Mesendoderm (in vitro differentiated cells): ENCODE measurements around the gene BIN1.

Experiments used
- DNase-seq: peaks from one replicate; pipeline ENCODE4 v3.0.0; 2013
- H2AK5ac ChIP-seq: 2 replicates; pipeline ENCODE4 v1.6.1; 2013; ENCODE audit warnings: low read length, inconsistent platforms
- H2BK120ac ChIP-seq: 2 replicates; pipeline ENCODE4 v1.6.1; 2013; ENCODE audit warnings: low read depth, mild to moderate bottlenecking, low read length, moderate library complexity, mixed read lengths
- H2BK15ac ChIP-seq: replicated peaks from 2 replicates; pipeline ENCODE4 v1.6.1; 2013; ENCODE audit warnings: low read depth, mild to moderate bottlenecking, moderate library complexity
- H2BK5ac ChIP-seq: 2 replicates; pipeline ENCODE4 v1.6.1; 2013; ENCODE audit warnings: low read length, inconsistent platforms
- H3K18ac ChIP-seq: 2 replicates; pipeline ENCODE4 v1.6.1; 2013; ENCODE audit warnings: mild to moderate bottlenecking, low read length, mixed read lengths
- H3K23ac ChIP-seq: one replicate; pipeline ENCODE4 v1.6.1; 2013; ENCODE audit warnings: low read length
- H3K27ac ChIP-seq: 2 replicates; pipeline ENCODE4 v1.5.1; 2013; ENCODE audit warnings: low read depth, mild to moderate bottlenecking, inconsistent platforms, low read length, moderate library complexity
- H3K27me3 ChIP-seq: 2 replicates; pipeline ENCODE4 v1.6.1; 2013; ENCODE audit warnings: low read length, control low read depth, mild to moderate bottlenecking, inconsistent platforms; ENCODE audit not compliant: insufficient read depth, poor library complexity
- H3K36me3 ChIP-seq: 2 replicates; pipeline ENCODE4 v1.6.1; 2013; ENCODE audit warnings: low read length, inconsistent platforms; ENCODE audit not compliant: control insufficient read depth, insufficient read depth
- H3K4ac ChIP-seq: one replicate; pipeline ENCODE4 v1.6.1; 2013; ENCODE audit warnings: low read depth, mild to moderate bottlenecking, low read length, moderate library complexity
- H3K4me1 ChIP-seq: 2 replicates; pipeline ENCODE4 v1.6.1; 2013; ENCODE audit warnings: low read depth, low read length, inconsistent platforms; ENCODE audit not compliant: control insufficient read depth
- H3K4me2 ChIP-seq: 2 replicates; pipeline ENCODE4 v1.6.1; 2013; ENCODE audit warnings: low read length
- H3K4me3 ChIP-seq: 2 replicates; pipeline ENCODE4 v1.5.1; 2013; ENCODE audit warnings: mild to moderate bottlenecking, low read length
- H3K56ac ChIP-seq: one replicate; pipeline ENCODE4 v1.6.1; 2013; ENCODE audit warnings: low read length
- H3K79me1 ChIP-seq: 2 replicates; pipeline ENCODE4 v1.6.1; 2013; ENCODE audit warnings: low read length, inconsistent platforms
- H3K79me2 ChIP-seq: 2 replicates; pipeline ENCODE4 v1.6.1; 2013; ENCODE audit warnings: mild to moderate bottlenecking, low read length; ENCODE audit not compliant: control insufficient read depth, insufficient read depth
- H3K9ac ChIP-seq: 2 replicates; pipeline ENCODE4 v1.6.1; 2013; ENCODE audit warnings: low read length, inconsistent platforms
- H4K5ac ChIP-seq: one replicate; pipeline ENCODE4 v1.6.1; 2013; ENCODE audit warnings: low read length
- H4K8ac ChIP-seq: one replicate; pipeline ENCODE4 v1.6.1; 2013; ENCODE audit warnings: low read depth, mild to moderate bottlenecking, control low read depth, low read length, moderate library complexity
- WGBS: extraction: QIAGEN DNeasy Blood & Tissue Kit; methylation state at CpG from one replicate; pipeline ENCODE4 v1.1.7; 2013; ENCODE audit warnings: low lambda C conversion rate, missing lambda C conversion rate; ENCODE audit not compliant: insufficient coverage; ENCODE audit errors: extremely low coverage; 5-methylcytosine and 5-hydroxymethylcytosine counted together

BIN1 gene

DNA sequence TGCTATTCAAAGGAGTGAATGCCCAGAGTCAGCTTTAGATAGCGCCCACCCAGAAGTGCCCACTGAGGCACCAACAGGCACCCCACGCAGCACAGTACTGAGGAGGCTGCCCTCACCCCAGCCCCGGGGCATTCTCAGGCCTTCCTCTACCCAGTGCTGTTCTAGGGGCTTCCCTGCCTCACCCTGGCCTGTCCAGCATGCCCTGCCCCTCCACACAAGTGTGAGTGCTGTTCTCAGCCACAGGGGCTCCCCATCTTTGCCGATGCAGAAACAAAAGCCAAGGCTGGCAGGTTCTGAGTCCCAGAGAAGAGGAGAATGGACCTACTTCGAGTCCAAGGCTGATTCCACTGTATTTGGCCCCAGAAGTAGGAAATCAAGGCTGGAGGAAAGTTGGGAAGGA, 15.8 kb downstream of the BIN1 start:
- no peak overlapping the region for H2BK15ac ChIP-seq
- no peak overlapping the region for H3K4me3 ChIP-seq
- H3K4me2 ChIP-seq, result no peak overlapping the region
- no peak overlapping the region for H4K8ac ChIP-seq
- WGBS, result no CpG with 5 or more reads among the region's 5 CpGs
- no peak overlapping the region for H3K56ac ChIP-seq
- H3K9ac ChIP-seq, result no peak overlapping the region
- no peak overlapping the region for H4K5ac ChIP-seq
- H2BK120ac ChIP-seq, result no peak overlapping the region
- H2AK5ac ChIP-seq, result no peak overlapping the region
- H3K36me3 ChIP-seq, result no peaks in the 10 kb centered on the region
- H3K27me3 ChIP-seq, result no peaks in the 10 kb centered on the region
- no peak overlapping the region for H3K27ac ChIP-seq
- H2BK5ac ChIP-seq, result no peak overlapping the region
- no peak overlapping the region for H3K23ac ChIP-seq
- H3K4me1 ChIP-seq, result peaks cover 3% of the 10 kb centered on the region
- H3K79me2 ChIP-seq, result no peaks in the 10 kb centered on the region
- no peak for DNase-seq
- H3K4ac ChIP-seq, result no peak overlapping the region
- no peak overlapping the region for H3K18ac ChIP-seq
- peaks cover 1% of the 10 kb centered on the region for H3K79me1 ChIP-seq

DNA sequence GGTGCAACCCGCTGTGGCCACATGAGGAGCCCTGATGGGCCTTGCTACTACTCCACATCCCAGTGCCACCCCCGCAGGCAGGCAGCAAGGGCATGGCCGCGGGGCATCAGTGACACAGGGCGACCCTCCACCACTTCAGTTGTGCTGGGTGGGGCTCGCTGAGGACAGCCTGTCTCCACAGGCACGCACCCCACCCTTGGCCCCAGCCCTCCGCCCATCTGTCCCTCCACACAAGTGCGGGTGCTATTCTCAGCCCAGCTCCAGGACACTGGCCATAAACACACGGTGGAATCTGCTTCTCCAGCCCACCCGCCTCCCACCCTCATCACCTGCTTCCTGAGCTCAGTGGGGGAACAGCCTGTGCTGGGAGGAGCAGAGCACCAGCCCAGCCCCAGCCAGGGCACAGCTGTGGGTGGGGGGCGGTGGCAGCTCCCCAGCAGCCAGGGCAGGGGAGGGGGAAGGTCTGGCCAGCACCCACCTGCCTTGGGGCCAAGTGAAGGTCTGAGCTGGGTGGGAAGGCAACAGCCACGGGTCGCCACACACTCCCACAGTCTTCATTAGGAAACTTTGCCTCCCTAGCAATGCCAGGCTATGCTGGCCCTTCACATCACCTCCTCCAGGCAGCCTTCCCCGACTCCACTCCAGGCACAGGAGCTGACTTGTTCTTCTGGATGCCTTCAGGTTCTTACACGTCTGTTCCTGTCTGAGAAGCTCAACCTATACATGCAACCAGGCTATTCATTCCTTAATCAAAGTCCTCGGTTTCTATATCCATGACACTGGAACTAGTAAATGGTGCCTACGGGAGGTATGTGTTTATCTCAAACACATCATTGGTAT, 16.5 kb downstream of the BIN1 start:
- Histone ChIP-seq H2AK5ac (no peak overlapping the region), H4K8ac (no peak overlapping the region), H3K4me1 (peaks cover 3% of the 10 kb centered on the region), H3K56ac (no peak overlapping the region), H4K5ac (no peak overlapping the region), H3K18ac (no peak overlapping the region), H3K4me2 (no peak overlapping the region), H3K4ac (no peak overlapping the region), H3K9ac (no peak overlapping the region), H3K23ac (no peak overlapping the region), H2BK5ac (no peak overlapping the region), H3K4me3 (no peak overlapping the region), H3K79me2 (no peaks in the 10 kb centered on the region), H3K36me3 (no peaks in the 10 kb centered on the region), H3K27me3 (no peaks in the 10 kb centered on the region), H2BK120ac (no peak overlapping the region), H3K79me1 (peaks cover 3% of the 10 kb centered on the region), H2BK15ac (no peak overlapping the region), H3K27ac (no peak overlapping the region)
- no CpG with 5 or more reads among the region's 18 CpGs for WGBS
- no peak for DNase-seq

DNA sequence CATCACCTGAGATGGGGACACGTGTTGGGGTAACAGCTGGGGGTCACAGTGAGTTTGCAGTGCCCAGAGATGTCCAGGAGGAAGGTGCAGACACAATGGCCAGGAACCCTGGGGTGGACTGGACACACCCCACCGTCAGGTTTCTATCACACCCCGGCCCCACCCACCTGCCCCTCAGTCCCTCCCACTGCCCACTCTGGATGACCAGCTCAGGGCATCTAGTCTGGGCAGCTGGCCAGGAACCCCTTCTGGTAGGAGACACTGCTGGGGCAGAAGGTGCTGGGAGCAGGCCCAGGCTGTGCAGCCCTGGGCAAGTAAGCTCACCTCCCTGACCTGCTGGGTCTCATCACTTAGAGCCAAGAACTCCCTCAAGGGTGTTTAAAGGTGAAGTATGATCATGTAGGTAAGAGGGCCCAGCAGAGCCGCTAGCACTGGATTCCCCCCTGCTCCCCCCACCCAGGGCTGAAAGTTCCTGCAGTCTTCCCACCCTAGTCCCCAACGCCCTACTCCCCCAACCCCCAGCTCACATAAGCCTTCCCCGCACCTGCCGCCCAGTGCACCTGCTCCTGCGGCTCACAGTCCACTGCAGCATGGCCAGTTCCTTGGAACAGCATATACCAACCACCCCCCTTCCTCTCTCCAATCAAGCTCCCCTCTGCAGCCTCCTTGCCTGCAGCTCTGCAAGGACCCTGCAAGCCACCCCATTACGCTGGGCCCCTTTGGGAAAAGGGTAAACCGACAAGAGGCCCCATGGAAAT, 17.3 kb downstream of the BIN1 start:
- Histone ChIP-seq H3K23ac (no peak overlapping the region), H4K5ac (no peak overlapping the region), H2BK5ac (no peak overlapping the region), H3K79me2 (no peaks in the 10 kb centered on the region), H3K36me3 (no peaks in the 10 kb centered on the region), H3K27ac (no peak overlapping the region), H2BK120ac (no peak overlapping the region), H4K8ac (no peak overlapping the region), H3K4me3 (no peak overlapping the region), H2BK15ac (no peak overlapping the region), H3K9ac (no peak overlapping the region), H3K4ac (no peak overlapping the region), H2AK5ac (no peak overlapping the region), H3K4me1 (peaks cover 9% of the 10 kb centered on the region), H3K18ac (no peak overlapping the region), H3K79me1 (peaks cover 4% of the 10 kb centered on the region), H3K27me3 (no peaks in the 10 kb centered on the region), H3K4me2 (no peak overlapping the region), H3K56ac (no peak overlapping the region)
- DNase-seq, result no peak
- no CpG with 5 or more reads among the region's 10 CpGs for WGBS

DNA sequence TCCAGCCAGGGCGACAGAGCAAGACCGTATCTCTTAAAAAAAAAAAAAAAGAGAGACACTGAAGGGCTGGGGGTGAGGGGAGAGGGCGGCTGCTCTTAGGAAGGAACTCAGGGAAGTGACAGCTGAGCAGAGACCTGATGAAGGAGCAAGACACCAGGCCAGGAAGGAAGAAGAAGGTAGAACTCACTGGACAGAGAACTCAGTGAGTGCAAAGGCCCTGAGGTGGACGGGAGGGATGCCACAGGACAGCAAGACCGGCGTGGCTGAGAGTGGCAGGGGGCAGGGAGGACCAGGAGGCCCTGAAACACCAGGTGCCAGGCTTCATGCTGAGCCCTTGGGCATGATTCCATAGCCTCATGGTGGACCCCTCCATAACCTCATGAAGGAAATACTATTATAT, 18.2 kb downstream of the BIN1 start:
- Histone ChIP-seq H3K4me1 (peaks cover 11% of the 10 kb centered on the region), H3K36me3 (no peaks in the 10 kb centered on the region), H3K79me2 (no peaks in the 10 kb centered on the region), H3K18ac (no peak overlapping the region), H3K4ac (no peak overlapping the region), H3K79me1 (peaks cover 8% of the 10 kb centered on the region), H4K8ac (no peak overlapping the region), H3K4me2 (no peak overlapping the region), H3K27me3 (no peaks in the 10 kb centered on the region), H3K27ac (no peak overlapping the region), H3K56ac (no peak overlapping the region), H3K4me3 (no peak overlapping the region), H4K5ac (no peak overlapping the region), H2BK120ac (no peak overlapping the region), H2BK5ac (no peak overlapping the region), H3K23ac (no peak overlapping the region), H2BK15ac (no peak overlapping the region), H2AK5ac (no peak overlapping the region), H3K9ac (no peak overlapping the region)
- no CpG with 5 or more reads among the region's 6 CpGs for WGBS
- DNase-seq, result no peak

DNA sequence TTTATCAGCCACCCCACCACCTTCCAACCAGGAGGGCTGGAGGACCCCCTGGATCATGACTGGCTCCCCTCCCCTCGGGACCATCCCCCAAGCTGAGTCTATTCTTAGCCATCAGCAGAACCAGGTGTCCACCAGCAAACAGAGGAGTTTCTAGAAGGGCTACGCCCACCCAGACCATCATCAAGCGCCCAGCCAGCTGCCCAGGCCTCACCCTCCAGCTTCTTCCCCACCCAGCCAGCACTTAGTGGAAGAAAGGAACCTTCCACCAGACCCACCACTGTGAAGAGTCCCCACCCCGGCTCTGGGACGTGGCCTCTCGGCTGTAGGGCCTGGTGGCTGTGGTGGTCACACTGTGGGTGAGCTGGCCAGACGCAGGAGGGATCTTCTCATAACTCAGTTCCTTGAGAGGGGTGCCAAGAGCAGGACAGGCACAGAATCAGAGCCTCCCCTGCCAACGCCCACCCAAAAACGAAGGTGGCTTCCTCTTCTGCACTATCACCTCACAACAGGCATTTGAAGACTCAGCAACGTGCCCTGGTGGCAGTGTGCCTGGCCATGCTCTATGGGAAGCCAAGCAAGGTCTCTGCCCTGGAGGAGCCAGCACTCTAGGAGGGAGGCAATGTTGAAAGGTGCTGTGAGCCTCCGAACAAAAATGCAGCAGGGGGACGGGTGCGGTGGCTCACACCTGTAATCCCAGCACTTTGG, 19.0 kb downstream of the BIN1 start:
- H3K36me3 ChIP-seq, result no peaks in the 10 kb centered on the region
- no peak overlapping the region for H4K5ac ChIP-seq
- no peak overlapping the region for H2BK5ac ChIP-seq
- peak overlapping the region; percentile 67 for H3K23ac ChIP-seq
- H3K9ac ChIP-seq, result no peak overlapping the region
- H4K8ac ChIP-seq, result no peak overlapping the region
- no peak overlapping the region for H2BK120ac ChIP-seq
- no peak overlapping the region for H3K18ac ChIP-seq
- no peak overlapping the region for H3K4ac ChIP-seq
- DNase-seq, result no peak
- H3K27ac ChIP-seq, result peak overlapping the region; percentile 66
- H3K4me2 ChIP-seq, result no peak overlapping the region
- H3K79me1 ChIP-seq, result peaks cover 8% of the 10 kb centered on the region
- peaks cover 11% of the 10 kb centered on the region for H3K4me1 ChIP-seq
- H3K27me3 ChIP-seq, result no peaks in the 10 kb centered on the region
- peak overlapping the region; percentile 82 for H3K56ac ChIP-seq
- no peak overlapping the region for H2AK5ac ChIP-seq
- H2BK15ac ChIP-seq, result no peak overlapping the region
- no peaks in the 10 kb centered on the region for H3K79me2 ChIP-seq
- no CpG with 5 or more reads among the region's 13 CpGs for WGBS
- H3K4me3 ChIP-seq, result no peak overlapping the region
